GM12865 (cell line): Measurements from ENCODE around the gene LRRC8B.

Experiments
- DNase-seq: peaks from one replicate; pipeline ENCODE4 v3.0.0; 2010; ENCODE audit warnings: low read depth
- H3K4me3 ChIP-seq: 2 replicates; pipeline ENCODE4 v1.5.1; 2011; ENCODE audit warnings: mild to moderate bottlenecking, low read depth, low read length, control low read depth
- TF ChIP-seq, protein P1 (sequence below): IDR thresholded peaks from 2 replicates; pipeline ENCODE4 v1.5.1; 2011; ENCODE audit warnings: low read length, control low read depth, low read depth, inconsistent platforms; ENCODE audit not compliant: insufficient read depth; ENCODE audit errors: missing control alignments

Gene LRRC8B

DNA sequence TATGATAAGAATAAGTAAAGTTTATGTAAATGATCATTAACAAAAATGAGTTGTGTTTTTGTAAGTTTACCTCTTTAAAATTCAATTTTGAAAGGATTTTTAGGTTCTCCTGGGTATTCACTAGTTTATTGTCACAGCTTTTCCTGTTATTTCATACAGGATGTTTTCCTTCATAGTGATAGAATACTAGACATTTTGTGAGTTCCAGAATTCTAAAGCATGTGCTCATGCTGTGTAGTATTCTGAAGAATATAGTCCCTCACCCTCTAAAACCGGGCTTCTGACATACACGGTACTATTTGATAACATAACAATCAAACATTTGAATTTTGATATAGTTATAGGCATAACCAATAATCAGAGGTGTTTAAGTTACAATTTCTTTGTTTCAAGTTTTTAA, 118.9 kb downstream of the LRRC8B start:
- TF ChIP-seq, protein P1, sequence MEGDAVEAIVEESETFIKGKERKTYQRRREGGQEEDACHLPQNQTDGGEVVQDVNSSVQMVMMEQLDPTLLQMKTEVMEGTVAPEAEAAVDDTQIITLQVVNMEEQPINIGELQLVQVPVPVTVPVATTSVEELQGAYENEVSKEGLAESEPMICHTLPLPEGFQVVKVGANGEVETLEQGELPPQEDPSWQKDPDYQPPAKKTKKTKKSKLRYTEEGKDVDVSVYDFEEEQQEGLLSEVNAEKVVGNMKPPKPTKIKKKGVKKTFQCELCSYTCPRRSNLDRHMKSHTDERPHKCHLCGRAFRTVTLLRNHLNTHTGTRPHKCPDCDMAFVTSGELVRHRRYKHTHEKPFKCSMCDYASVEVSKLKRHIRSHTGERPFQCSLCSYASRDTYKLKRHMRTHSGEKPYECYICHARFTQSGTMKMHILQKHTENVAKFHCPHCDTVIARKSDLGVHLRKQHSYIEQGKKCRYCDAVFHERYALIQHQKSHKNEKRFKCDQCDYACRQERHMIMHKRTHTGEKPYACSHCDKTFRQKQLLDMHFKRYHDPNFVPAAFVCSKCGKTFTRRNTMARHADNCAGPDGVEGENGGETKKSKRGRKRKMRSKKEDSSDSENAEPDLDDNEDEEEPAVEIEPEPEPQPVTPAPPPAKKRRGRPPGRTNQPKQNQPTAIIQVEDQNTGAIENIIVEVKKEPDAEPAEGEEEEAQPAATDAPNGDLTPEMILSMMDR: no peak
- no peak overlapping the region for H3K4me3 ChIP-seq
- no peak for DNase-seq

DNA sequence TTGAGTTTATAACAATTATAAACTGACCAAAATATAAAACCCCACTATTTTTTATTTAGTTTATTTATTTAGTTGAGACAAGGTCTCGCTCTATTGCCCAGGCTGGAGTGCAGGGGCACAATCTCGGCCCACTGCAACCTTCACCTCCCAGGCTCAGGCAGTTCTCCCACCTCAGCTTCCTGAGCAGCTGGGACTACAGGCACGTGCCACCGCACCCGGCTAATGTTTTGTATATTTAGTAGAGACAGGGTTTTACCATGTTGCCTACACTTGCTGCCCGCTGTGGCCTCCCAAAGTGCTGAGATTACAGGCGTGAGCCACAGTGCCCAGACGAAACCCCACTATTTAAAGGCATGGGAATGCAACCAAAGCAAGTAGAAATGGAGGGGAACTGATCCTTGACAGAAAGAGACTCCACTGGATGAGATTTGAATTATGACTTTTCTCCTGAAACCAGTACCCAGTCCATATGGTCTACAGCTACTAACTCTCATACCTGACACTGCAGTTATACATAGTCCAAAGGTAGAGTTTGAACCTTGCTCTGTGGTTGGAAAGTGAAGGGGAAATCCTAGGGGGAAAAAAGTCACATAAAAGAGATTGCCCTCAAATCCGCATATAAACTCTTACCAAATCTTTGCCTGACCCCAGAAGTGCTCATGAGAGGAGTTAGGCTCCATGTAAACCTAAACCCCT, 119.6 kb downstream of the LRRC8B start:
- TF ChIP-seq, protein P1: no peak
- no peak for DNase-seq
- H3K4me3 ChIP-seq: no peak overlapping the region

DNA sequence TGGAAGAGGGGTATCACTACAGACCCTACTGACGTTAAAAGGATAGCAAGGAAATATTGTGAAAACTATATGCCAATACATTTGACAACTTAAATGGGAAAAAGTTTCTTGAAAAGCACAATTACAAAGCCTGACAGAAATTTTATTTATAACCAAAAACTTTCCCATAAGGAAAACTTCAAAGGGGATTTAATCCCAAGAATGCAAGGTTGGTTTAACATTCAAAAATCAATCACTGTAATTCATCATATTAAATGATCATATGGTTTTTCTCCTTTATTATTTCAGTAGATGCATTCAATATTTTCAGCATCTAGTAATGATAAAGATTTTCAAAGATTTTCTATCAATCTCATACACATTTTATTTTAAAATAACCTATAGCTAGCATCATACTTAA, 121.6 kb downstream of the LRRC8B start:
- DNase-seq: no peak
- H3K4me3 ChIP-seq: no peak overlapping the region
- TF ChIP-seq, protein P1: no peak
